Activated effector memory CD4-positive, alpha-beta T cell treated with anti-CD3 and anti-CD28 coated beads, Interleukin-2, amount 50 U/mL, for 16 hours (primary cell): Measurements from ENCODE around the gene ACSS1.

Experiments
- DNase-seq: peaks from one replicate; pipeline ENCODE4 v3.0.0-alpha.2; 2020

ACSS1 gene

DNA sequence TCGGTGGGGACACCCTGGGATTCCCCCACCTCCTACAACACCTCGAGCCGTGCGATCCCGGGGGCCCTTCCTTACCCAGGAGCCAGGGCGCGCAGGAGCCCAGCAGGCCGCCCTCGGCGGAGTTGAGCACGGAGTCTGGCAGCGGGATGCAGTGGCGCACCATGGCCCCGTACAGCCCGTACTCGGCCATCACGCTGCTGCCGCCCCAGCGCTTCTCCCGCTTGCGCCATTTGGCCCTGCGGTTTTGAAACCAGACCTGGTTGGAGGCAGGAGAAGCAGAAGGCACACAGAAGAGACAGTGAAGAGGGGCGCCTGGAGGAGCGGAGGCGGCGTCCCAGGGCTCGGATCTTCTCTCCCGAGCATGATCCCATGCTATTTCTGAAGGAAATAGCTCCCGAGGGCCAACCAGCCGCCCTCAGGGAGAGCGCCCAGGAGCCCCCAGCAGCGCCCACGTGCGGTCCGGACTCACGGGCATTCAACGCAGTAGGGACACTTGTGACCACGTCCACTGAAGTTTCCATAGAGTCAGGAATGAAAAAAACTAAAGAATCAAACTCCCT is 19.8 kb upstream of the ACSS1 start:
- no peak for DNase-seq

DNA sequence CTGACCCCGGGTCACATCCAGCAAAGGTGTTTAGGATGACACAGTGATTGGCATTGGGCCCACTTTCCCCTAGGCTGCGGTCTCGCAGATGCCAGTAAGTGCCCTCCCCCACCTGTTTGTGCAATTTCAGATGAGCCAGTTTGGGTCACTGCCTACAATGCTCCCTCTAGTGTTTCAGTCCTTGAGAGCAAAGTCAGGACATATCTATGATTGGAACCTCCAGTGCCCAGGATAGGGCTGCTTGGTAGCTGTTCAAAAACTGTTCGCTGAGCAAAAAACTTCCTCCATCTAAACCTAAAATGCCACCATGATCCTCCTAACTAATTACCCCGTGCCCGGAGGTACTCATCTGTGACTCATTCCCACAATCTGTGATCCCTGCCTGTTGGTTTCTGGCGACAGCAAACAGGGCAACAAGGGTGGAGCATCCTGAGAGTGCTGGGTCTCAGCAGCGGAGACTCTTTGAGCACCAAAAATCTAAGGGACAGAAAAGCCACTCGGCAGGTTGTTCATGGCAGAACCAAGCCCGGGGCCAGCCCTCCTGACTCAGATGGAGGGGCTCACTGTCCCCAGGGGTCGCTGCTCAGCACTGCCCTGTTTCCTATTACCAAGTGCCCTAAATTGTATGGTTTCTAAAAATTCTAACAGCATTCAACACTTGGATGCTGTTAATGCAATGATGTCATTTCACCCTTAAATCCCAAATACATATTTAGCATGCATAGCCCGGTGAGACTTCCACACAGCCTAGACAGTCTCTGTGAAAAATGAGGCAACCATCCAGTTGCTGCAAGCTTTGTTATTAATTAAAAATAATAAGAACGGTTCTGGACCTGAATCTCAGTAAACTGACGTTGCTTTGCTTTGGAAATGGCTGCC is 19.0 kb upstream of the ACSS1 start:
- no peak for DNase-seq

DNA sequence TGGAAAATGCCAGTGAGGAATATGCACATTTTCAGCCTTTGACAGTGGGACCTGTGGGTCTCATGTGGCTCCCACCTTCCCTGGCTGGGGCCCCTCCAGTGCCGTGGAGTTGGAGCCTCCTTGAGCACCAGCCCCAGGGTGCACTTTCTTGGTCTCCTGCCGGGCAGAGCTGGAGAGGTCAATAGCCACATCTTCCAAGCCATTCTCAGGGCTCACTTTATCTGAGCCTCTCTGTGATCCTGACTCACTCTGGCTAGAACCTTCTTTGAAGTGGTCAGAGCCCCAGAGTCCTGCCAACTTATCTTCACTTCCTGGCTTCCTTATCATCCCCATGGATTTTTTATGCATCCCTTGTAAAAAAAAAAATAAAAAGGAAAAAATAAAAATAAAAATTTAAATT is 18.3 kb upstream of the ACSS1 start:
- DNase-seq = no peak

DNA sequence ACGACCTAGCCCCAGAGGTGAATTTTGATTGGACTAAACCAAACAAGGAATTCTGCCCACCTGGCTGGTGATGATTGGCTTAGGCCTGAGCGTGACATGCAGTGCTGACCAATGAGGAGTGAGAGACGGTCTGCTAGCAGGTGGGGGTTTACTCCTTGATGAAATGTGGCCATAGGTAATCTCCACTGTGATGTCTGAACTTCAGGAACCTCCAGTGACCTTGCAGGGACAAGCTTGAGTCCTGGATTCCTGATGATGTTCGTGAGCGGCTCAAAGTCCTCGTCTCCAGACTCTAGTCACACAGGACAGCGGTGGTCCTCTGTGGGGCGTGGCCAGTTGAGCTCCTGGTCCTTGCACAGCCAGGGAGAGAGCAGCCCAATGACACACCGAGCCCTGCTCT is 15.6 kb upstream of the ACSS1 start:
- no peak for DNase-seq

DNA sequence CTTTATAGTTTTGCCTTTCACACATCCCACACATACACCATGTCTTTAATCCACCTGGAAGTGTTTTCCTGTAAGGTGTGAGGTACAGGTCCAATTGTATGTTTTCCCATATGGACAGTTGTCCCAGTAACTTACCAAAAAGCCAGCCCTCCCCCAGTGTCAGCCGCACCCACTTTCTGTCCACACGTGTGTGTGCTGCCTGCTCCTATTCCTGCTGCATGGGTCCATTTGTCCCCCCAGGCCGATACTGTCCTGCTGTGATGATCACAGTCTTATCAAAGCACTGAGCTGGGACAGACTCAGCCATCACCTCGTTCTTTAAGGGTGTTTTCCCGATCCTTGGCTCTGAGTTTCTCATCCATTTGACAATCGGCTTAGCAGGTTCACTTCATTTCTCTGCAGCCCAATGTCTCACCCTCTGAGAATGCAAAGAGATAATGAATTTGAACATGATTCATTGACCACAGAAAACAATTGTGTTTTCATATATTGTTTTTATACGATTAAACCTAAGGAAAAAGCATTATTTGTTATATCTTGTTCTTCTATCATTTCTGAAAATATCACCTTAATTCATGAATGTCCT is 14.4 kb upstream of the ACSS1 start:
- DNase-seq = no peak

DNA sequence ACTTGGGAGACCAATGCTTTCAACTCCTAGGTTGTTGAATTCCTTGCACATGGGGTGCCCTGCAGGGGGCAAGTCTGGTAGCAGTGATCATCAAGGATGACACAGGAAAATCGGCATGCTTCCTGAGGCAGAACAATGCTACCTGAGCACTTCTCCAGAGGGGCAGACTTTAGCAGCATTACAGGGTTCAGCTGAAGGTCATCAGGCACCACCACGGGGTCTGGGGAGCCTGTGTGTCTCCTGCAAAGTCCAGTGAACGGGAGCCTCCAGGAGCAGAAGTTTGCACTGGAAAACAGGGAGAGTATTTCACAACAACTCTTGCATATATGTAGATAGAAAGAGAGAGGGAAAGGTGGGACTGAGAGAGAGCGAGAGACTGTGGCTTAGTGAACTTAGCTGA is 13.8 kb upstream of the ACSS1 start:
- no peak for DNase-seq

DNA sequence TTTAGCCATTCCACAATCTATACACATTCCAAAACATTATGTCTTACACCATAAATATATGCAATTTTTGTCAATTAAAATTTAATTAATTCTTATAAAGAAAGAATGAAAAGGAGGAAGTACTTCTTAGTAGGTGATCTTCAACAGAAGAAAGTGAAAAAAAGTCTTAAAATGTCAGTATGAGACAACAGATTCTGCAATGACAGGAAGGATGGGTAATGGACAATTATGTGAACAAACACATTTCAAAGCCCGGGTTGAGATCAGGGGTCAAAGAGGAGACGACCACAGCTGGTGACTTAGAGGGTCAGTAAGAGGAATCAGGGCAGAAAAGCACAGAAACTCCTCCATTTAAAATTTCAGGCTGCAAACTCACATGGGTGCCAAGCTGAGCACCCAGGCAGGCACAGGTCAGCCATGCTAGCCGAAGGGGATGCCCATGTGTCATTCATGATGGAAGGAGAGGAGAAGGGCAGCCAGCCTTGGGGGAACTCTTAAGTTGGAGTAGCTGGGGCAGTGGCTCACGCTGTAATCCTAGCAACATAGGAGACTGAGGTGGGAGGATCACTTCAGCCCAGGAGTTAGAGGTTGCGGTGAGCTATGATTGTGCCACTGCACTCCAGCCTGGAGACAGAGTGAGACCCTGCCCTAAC is 13.0 kb upstream of the ACSS1 start:
- DNase-seq = no peak

DNA sequence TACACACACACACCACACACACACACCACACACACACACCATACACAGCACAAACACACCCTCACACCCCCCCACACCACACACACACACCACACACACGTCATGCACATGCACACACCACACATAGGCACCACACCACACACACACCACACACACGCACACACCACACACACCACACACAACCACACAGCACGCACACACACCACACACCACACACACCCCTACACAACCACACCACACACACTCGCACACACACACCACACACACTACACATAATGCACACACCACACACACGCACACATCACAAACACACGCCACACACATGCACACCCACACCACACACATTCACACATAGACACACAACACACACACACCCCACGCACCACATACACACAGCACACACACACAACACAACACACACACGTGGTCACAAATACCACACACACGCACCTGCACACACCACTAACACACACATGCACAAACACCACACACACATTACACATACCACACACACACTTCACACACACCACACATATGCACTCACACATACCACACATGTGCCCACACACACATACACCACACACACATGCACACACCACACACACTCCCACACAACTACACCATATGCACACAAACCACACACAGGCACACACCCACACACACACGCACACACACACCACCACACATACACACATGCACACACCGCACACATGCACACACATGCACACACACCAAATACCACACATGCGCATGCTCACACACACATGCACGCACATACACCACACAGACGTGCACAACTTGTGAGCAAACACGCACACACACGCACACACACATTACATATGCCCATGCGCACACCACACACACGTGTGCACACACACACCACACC is 9.4 kb upstream of the ACSS1 start:
- peak; percentile 21 for DNase-seq

DNA sequence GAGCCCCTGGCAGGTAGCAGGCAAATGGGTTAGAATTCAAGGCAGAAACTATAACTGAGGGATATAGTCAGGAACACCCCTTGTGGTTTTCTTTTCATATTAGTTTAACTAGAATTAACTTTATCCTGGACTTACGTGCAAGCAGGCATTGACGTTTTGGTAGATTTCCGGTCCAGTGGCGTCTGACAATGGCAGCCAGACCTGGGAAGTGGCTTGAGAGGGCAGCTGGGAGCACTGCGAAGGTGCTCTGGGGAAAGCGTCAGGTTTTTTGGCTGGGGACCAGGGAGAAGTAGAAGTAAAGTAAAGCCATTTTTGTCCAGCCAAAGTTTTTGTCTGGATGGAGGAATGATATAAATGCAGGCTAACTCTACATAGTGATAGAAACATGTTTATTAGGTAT is 8.4 kb upstream of the ACSS1 start:
- peak; percentile 38 for DNase-seq

DNA sequence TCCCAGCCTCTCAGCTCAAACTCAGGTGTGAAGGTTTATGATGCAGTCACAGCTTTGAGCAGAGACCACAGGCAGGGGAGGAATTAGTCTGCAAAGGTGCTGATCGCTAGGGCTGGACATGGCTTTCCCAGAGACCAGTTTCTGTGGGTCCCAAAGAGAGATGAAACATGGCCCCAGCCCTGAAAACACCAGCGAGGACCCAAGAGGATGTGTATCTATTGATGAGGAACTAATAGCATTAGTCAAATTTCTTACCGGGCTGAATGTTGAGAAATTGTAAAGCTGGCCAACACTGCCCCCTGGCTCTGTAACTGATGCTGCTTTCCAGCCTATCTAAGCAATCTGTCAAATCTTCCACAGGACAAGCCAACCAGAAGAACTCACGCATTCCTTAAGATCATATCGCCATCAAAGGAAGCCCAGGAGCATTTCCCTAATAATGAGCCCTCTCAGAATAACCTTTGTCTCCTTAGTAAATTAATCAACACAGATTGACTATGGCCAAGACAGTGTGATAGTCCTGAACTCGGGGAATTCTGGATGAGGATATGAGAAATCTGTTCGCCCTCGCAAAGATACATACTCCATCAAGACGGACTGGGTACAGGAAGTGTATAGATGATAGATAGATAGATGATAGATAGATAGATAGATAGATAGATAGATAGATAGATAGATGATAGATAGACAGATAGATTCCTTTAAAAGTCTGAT is 7.8 kb upstream of the ACSS1 start:
- peak; percentile 86 for DNase-seq

DNA sequence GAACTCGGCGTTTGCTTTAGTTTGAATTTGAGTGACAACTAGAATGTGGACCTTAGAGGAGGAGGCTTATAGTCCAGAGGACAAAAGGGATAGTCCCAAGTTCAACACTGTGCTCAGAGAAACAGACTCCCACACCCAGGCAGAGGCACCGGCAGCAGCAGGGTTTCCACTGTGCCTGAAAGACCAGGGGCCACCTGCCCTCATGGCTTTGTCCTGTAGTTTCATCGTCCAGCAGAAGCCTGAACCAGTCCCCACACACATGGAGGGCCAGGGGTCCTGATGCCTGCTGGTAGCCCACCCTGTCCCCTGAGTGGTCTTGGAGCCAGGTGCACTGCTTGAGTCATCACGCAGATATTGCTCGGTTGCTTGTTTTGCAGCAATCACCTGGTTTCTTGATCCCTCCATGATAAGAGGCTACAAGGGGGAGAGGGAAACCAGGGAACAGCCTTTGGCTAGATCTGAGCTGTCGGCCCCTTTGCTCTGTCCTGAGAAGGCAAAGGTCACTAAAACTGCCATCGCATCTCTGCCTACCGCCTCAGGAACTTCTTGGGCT is 7.2 kb upstream of the ACSS1 start:
- DNase-seq = no peak

DNA sequence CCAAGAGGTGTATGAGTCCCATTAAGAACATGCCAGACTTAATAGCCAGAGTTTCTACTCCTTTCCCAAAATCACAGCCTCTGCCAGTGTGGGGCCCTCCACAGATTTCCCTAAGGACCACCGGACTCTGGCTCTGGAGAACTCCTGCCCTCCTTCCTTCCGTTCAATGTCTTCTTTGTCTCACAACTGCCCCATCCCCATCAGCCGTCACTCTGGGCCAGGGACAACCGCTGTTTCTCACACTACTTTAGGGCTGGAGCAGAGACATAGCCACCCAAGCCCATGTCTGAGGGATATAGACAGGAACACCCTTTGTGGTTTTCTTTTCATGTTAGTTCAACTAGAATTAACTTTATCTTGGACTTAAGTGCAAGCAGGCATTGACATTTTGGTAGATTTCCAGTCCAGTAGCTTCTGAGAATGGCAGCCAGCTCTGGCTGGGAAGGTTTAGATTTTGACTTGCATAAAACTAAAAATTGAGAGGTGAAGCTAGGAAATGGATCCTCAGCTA is 6.7 kb upstream of the ACSS1 start:
- DNase-seq = peak; percentile 47

DNA sequence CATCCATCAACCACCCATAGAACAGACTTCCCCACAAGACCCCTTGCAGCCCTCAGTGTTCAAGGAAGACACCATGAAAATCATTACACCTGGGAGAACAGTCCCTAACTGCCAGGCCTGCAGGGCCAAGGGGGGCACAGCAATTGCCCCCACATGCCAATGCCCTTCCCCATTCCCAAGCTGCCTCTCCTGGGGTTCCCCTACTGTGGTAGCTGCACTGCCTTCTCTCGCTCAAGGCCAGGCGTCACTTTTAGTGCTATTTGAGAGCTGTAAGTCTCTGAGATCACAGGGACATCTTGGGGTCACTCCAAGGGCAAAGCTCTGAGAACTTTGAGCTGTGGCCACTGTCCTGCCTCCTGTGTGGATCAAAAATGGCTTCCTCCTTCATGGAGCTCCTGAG is 6.0 kb upstream of the ACSS1 start:
- peak; percentile 38 for DNase-seq

DNA sequence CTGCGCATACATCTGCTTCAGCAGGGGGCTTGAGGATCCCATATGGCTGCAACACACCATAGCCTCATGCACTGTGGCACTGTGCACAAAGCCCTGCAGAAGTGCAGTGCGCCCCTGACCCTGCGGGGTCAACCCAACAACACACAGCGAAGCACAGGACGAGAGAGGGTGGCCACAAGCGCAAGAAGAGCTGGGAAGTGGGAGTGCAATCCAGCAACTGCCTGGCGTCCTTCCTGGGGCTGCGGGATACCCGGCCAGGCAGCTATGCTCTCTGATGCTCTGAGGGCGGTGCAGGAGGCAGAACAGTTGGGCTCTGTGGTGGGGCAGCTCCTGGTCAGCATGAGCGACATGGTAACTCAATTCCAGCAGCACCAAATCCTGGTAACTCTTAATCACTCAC is 5.6 kb upstream of the ACSS1 start:
- DNase-seq = peak; percentile 53

DNA sequence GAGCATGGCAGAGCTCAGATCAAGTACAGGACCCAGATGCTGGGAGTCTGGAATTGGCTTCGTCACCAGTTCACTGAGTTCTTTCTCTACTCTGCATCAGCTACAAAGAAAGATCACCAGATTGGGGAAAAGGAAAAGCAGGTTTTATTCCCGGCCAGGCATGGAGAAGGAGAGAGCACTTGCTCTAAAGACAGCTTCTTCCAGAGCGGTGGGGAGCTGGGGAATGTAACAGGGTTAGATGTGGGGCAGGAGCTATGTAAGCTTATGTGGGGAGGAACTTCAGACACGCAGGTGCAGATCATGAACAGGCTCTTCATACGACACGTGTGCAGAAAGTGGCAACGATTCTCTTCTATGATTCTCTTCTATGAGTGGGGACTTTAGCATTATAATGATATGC is 4.9 kb upstream of the ACSS1 start:
- no peak for DNase-seq

DNA sequence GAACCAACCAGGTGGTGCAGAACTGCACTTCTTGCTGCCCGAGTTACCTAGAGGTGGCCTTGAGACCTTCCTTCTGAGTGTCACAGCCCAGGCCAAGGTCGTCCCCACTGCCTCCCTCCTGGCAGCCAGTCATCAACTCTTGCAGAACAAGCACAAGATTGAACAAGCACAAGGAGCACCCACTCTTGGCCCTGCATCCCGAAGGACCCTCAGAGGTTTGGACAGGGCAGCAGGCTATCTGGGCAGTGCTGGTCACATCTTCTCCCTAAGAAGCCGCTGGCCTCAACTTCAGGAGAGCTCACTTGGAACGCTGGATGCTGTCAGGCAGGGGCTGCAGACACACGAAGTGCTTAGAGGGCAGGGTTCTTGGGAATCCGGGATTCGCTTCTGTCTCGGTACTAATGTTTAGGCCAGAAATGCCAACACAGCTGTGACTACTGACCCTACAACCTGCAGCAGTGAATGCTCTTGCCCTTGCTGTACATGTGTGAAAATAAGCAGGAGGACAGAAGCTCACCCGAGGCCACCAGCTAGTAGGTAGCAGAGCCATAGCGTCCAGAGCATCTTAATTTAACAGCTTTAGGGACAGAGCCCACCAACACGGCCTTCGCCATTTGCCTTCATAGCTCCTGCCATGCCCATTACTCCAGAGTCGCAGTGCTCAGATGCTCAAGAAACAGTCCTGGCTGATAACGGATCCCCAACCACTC is 4.0 kb upstream of the ACSS1 start:
- peak; percentile 52 for DNase-seq

DNA sequence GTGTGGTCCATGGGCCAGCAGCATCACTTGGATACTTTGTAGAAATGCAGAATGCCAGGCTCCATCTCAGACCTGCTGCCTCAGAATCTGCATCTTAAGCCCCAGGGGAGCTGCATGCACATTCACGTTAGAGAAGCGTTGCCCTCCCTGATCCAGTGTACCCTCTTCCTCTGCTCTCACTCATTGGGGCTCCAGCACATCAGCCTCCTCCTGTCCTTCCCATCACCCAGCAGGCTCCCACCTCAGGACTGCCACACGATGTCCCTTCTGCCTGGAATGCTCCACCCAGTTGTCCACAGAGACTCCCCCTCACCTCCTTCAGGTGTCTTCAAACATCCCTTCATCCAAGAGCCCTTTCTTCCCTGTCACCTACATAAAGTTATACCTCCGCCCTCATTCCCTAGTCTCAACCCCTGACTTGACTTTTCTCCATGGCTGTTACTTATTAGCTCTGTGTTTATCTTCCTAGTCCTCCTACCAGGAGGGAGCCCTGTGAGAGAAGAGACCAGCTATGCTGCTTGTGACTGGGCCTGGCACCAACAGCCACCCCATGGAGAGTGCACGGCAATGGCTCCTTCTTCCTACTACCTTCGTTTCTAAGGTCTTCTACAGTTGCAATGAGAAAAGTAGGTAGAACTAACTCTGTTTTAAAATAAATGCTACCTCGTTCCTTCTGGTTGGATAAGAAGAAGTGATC is 3.3 kb upstream of the ACSS1 start:
- DNase-seq = peak; percentile 36

DNA sequence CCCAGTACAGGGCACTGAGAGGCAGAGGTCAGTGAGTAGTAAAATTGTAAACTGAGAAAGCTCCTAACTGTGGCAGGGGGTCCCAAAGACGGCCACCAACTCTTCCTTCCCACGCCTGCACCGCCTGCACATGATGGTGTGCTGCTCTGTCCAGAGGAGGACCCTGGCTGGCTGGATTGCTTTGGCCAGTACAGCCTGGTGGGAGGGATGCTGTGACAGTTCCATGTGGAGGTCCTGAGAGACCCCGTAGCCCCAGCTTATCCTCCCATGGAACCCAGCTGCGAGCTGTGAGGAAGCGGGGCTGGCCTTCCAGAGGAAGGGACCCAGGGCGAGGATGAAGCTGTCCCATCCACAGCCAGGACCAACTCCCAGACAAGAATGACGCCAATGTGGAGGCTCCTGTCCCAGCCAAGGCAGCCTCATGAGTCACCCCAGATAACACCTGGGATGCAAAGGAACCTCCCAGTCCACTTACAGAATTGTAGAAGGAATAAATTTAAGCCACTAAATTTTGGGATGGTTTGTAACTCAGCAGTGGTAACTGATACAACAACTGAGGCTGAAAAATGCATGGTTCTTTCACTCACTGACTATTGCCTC is 2.0 kb upstream of the ACSS1 start:
- DNase-seq = peak; percentile 61
